ENCODE results near the gene DNAH7.
A peak's percentile ranks its signal among the peaks of the same experiment; 100 is the strongest.

Gene DNAH7

GRCh38 chr2:196066291-196067087 lies 2.1 kb downstream of the DNAH7 start:
- H3K4me3 ChIP-seq (ENCODE audit: low read depth, low read length): no peak overlapping the region
- peak; percentile 50 for TF ChIP-seq CTCF (IDR thresholded peaks at IDR 0.05; ENCODE audit: low read depth, low read length, missing control alignments)
- in situ Hi-C loops (cut with HindIII; ENCODE audit: low pct_ligation_motif_present, low sequenced_read_pairs): no loop called here
- no peaks in the 10 kb centered on the region for H3K36me3 ChIP-seq (replicated peaks)
- no peaks in the 10 kb centered on the region for H3K27me3 ChIP-seq (replicated peaks)
- no peak overlapping the region for H3K27ac ChIP-seq
- DNase-seq: no peak

GRCh38 chr2:196063773-196064172 lies 4.9 kb downstream of the DNAH7 start:
- Histone ChIP-seq H3K27me3 (replicated peaks) (no peaks in the 10 kb centered on the region), H3K4me3 (ENCODE audit: low read depth, low read length) (no peak overlapping the region), H3K27ac (no peak overlapping the region), H3K36me3 (replicated peaks) (no peaks in the 10 kb centered on the region)
- no peak for TF ChIP-seq CTCF (IDR thresholded peaks at IDR 0.05; ENCODE audit: low read depth, low read length, missing control alignments)
- in situ Hi-C loops (cut with HindIII; ENCODE audit: low pct_ligation_motif_present, low sequenced_read_pairs): no loop called here
- no peak for DNase-seq

- H3K27me3 ChIP-seq (replicated peaks): no peaks in the 10 kb centered on the region
- in situ Hi-C loops (cut with HindIII; ENCODE audit: low pct_ligation_motif_present, low sequenced_read_pairs): no loop called here
- H3K4me3 ChIP-seq (ENCODE audit: low read depth, low read length): no peak overlapping the region
- no peaks in the 10 kb centered on the region for H3K36me3 ChIP-seq (replicated peaks)
- DNase-seq: no peak
- TF ChIP-seq CTCF (IDR thresholded peaks at IDR 0.05; ENCODE audit: low read depth, low read length, missing control alignments): no peak
- H3K27ac ChIP-seq: no peak overlapping the region
Observed at GRCh38 chr2:196059491-196059960, 9.1 kb downstream of the DNAH7 start.

GRCh38 chr2:196054631-196055030 lies 14.0 kb downstream of the DNAH7 start:
- TF ChIP-seq CTCF (IDR thresholded peaks at IDR 0.05; ENCODE audit: low read depth, low read length, missing control alignments): no peak

GRCh38 chr2:196046123-196046917 lies 22.3 kb downstream of the DNAH7 start:
- Histone ChIP-seq H3K27ac (no peak overlapping the region), H3K36me3 (replicated peaks) (no peaks in the 10 kb centered on the region), H3K4me3 (ENCODE audit: low read depth, low read length) (no peak overlapping the region), H3K27me3 (replicated peaks) (no peaks in the 10 kb centered on the region)
- no peak for TF ChIP-seq CTCF (IDR thresholded peaks at IDR 0.05; ENCODE audit: low read depth, low read length, missing control alignments)
- in situ Hi-C loops (cut with HindIII; ENCODE audit: low pct_ligation_motif_present, low sequenced_read_pairs): no loop called here
- DNase-seq: peak; percentile 11

More at GRCh38 chr2:196054631-196055030, 14.0 kb downstream of the DNAH7 start:
- Histone ChIP-seq H3K27ac (no peak overlapping the region), H3K36me3 (replicated peaks) (no peaks in the 10 kb centered on the region), H3K27me3 (replicated peaks) (no peaks in the 10 kb centered on the region), H3K4me3 (ENCODE audit: low read depth, low read length) (no peak overlapping the region)
- DNase-seq: no peak
- in situ Hi-C loops (cut with HindIII; ENCODE audit: low pct_ligation_motif_present, low sequenced_read_pairs): no loop called here

Data from brain microvascular endothelial cell (primary cell).